GM12872 (cell line): Measurements from ENCODE around the gene HPDL.

Source experiments
- TF ChIP-seq, protein P1 (sequence below): IDR thresholded peaks from 3 replicates; pipeline ENCODE4 v1.5.1; 2011; ENCODE audit warnings: low read depth, mild to moderate bottlenecking, low read length, moderate library complexity; ENCODE audit not compliant: insufficient read depth

HPDL gene

DNA sequence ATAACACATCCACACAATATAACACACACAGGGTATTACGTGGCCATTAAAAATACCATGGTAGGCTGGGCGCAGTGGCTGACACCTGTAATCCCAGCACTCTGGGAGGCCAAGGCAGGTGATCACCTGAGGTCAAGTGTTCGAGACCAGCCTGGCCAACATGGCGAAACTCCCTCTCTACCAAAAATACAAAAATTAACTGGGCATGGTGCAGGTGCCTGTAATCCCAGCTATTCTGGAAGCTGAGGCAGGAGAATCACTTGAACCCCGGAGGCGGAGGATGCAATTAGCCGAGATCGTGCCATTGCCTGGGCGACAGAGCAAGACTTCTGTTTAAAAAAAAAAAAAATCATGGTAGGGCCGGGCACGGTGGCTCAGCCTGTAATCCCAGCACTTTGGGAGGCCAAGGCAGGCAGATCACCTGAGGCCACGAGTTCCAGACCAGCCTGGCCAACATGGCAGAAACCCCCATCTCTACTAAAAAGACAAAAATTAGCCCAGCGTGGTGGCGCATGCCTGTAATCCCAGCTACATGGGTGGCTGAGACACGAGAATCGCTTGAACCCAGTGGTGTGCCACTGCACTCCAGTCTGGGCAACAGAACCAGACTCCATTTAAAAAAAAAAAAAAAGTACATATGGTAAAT is 24.1 kb upstream of the HPDL start:
- TF ChIP-seq, protein P1, sequence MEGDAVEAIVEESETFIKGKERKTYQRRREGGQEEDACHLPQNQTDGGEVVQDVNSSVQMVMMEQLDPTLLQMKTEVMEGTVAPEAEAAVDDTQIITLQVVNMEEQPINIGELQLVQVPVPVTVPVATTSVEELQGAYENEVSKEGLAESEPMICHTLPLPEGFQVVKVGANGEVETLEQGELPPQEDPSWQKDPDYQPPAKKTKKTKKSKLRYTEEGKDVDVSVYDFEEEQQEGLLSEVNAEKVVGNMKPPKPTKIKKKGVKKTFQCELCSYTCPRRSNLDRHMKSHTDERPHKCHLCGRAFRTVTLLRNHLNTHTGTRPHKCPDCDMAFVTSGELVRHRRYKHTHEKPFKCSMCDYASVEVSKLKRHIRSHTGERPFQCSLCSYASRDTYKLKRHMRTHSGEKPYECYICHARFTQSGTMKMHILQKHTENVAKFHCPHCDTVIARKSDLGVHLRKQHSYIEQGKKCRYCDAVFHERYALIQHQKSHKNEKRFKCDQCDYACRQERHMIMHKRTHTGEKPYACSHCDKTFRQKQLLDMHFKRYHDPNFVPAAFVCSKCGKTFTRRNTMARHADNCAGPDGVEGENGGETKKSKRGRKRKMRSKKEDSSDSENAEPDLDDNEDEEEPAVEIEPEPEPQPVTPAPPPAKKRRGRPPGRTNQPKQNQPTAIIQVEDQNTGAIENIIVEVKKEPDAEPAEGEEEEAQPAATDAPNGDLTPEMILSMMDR = no peak

DNA sequence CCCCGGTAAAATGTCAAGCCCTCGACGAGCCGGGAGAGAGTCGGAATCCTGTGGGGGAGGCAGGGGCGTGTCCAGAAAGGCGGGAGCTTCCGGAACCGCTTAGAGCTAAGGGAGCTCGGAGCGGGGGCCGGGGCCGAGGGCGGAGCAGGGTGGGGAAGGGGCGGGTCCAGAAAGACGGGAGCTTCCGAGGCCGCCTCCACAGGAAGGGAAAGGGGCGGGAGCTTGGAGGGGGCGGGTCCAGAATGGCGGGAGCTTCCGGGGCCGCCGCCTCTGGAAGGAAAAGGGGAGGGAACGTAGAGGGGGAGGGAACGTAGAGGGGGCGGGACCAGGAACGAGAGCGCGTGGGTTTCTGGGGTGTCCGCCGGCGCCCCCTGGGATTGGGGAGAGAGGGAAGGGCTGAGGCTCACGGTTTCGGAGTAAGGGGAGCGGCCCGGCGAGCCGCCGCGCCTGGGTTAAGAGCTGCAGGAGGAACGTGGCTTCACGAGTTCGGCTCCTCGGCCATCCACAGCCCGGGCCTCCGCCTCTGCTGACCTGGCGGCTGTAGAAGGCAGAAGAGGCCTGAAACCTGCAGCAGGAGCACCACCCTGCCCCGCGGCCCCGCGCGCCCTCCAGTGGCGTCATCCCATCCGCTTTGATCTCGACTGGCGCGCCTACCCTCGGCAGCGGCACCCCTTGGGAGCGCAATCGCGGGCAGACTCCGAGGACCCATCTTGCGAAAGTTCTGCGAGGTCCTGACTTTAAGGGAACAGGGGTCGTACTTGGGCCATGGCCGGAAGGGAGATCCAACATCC is 23.0 kb upstream of the HPDL start:
- TF ChIP-seq, protein P1 = peak; percentile 76

DNA sequence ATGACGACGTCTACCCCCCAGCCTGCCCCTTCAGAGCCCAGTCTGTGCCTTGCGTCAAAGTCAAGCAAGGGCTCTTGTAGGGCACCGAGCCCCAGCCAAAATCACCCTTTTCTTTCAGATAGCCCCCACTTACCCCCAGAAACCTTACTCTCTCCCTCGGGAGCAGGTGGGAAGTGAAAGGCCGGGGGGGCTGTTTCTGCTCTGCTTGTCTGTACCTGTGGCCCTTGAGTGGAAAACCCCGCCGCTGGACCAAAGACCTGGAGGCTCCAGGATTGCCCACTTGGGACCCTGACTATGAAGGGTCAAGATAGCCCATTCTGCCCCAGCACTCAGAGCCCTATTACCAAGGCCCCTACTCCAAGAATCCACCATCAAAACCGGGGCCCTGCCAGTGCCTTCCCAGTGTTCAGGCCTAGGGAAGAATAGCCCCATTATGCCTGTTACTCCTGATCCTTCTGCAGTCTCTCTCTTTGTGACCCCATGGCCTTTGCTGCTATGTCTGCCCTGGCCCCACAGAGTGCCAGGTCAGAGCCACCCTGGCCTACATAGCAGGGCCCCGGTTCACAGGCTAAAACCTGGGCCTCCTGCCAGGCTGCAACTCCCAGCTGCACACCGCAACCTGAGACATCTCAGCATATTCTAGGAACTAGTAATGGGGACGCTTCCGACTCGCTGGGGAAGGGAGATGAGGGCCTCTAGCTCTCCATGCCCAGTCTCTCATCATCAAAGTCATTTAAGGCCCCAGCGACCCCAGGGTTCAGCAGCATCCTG is 22.2 kb upstream of the HPDL start:
- TF ChIP-seq, protein P1 = no peak

DNA sequence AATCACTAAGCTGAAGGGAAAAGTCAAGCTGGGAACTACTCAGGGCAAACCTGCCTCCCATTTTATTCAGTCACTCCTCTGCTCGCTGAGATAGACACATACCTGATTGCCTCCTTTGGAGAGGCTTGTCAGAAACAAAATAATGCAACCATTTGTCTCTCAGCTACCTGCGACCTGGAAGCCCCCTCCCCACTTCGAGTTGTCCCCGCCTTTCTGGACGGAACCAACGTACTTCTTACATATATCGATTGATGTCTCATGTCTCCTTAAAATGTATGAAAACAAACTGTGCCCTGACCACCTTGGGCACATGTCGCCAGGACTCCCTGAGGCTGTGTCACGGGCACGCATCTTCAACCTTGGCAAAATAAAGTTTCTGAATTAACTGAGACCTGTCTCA is 21.5 kb upstream of the HPDL start:
- TF ChIP-seq, protein P1 = no peak

DNA sequence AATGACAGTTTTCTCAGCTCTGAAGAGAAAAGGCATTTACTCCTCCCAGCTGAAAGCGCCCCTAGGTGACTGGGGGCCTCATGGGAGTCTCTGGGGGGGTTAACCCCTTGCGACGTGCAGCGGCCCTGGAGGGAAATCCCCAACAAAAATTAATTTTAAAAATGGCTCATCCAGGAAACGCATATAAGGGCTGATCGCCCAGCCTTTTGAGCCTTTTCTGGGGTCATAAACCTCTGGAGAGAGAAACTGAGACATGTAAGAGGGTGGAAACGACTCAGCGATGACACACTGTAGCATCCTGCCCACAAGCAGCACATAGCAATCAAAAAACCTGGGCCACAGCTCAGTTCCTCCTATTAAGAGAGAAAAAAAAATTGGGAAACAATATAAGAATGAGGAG is 20.4 kb upstream of the HPDL start:
- TF ChIP-seq, protein P1 = no peak

DNA sequence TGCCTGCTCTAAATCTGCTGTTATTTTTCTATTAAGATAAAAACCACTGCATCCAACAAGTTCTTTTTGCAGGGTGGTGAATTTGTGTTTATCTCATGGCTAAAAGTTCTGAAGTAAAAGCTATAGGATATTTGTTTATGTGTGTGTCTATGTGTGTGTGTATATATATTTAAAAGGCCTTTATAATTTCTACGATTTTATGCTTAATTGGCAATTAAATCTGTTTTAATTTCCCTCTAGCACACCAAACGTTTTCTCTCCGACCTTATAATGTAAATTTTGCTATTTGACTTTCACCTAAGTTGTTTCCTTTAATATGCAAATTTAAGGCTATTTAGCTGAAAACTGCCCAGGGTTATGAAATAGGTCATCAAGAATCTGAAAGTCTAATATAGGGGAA is 19.8 kb upstream of the HPDL start:
- TF ChIP-seq, protein P1 = no peak

DNA sequence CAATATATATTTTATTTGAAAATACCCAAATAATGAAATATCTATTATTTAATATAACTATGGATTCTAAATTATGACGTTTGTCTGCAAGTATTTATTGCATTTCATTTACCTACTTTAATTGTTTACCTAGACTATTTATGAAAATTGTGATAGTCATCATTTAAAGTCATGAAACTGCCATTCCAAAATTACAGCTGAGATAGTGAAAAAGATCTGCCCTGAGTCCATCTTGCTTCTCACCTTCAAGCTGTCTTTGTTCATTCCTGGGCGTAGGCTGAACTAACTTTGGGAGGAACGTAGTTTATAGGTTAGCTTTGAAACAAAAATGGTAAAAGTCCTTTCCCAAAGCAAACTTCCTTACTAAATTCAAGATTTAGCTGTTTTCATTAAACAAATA is 12.4 kb upstream of the HPDL start:
- TF ChIP-seq, protein P1 = no peak
